SJCRH30 (cell line): Measurements from ENCODE around the gene KRT80. TPM values are rescaled to one million over a fixed set of nuclear protein-coding genes. Genes with fewer than 3 reads are reported as not detected.
A peak's percentile ranks its signal among the peaks of the same experiment; 100 is the strongest.

Experiments
- DNase-seq, 2 experiments: peaks; one replicate each; pipeline ENCODE4 v3.0.0-alpha.2; 2015 to 2020
- H3K27ac ChIP-seq: fragments of 250-450 bp; sonication (Bioruptor Pico); 2 replicates; pipeline ENCODE4 v1.5.1; 2020; ENCODE audit warnings: mild to moderate bottlenecking, moderate library complexity
- H3K27me3 ChIP-seq: fragments of 250-450 bp; sonication (Bioruptor Pico); 2 replicates; pipeline ENCODE4 v1.5.1; 2020; ENCODE audit warnings: mild to moderate bottlenecking, moderate library complexity
- H3K36me3 ChIP-seq: fragments of 250-450 bp; sonication (Bioruptor Pico); 2 replicates; pipeline ENCODE4 v1.5.1; 2020; ENCODE audit warnings: mild to moderate bottlenecking, moderate library complexity
- H3K4me1 ChIP-seq: fragments of 250-450 bp; sonication (Bioruptor Pico); 2 replicates; pipeline ENCODE4 v1.5.1; 2020; ENCODE audit warnings: mild to moderate bottlenecking, moderate library complexity
- H3K4me3 ChIP-seq: fragments of 250-450 bp; sonication (Bioruptor Pico); 2 replicates; pipeline ENCODE4 v1.5.1; 2020; ENCODE audit warnings: mild to moderate bottlenecking, moderate library complexity
- H3K9me3 ChIP-seq: fragments of 250-450 bp; sonication (Bioruptor Pico); replicated peaks from 2 replicates; pipeline ENCODE4 v1.5.1; 2020; ENCODE audit warnings: mild to moderate bottlenecking, moderate library complexity
- total RNA-seq: library from RNA; depleted of rRNA; stranded (reverse); fragments of >200 nt; shearing (Covaris generic); gene quantifications from 2 replicates; pipeline ENCODE4 v1.2.3, GENCODE V29; 2014

Gene KRT80
- total RNA-seq, 1 experiment from 2014 or later = 45.7 TPM

GRCh38 chr12:52200086-52200780 is 8.4 kb upstream of the KRT80 start:
- peaks cover 58% of the 10 kb centered on the region for H3K4me1 ChIP-seq
- peak overlapping the region; percentile 43 for H3K4me3 ChIP-seq
- peak overlapping the region; percentile 89 for H3K27ac ChIP-seq
- H3K36me3 ChIP-seq = no peaks in the 10 kb centered on the region
- H3K9me3 ChIP-seq = no peaks in the 10 kb centered on the region
- H3K27me3 ChIP-seq = no peaks in the 10 kb centered on the region
- peak; percentile 87 to 89 for DNase-seq

GRCh38 chr12:52199294-52199919 is 7.6 kb upstream of the KRT80 start:
- no peaks in the 10 kb centered on the region for H3K36me3 ChIP-seq
- H3K4me3 ChIP-seq = no peak overlapping the region; the same call in 1 of the 2 replicates
- peak overlapping the region; percentile 89 for H3K27ac ChIP-seq
- peaks cover 61% of the 10 kb centered on the region for H3K4me1 ChIP-seq
- no peaks in the 10 kb centered on the region for H3K9me3 ChIP-seq
- DNase-seq = peak in 1 of 2 experiments; percentile 42
- H3K27me3 ChIP-seq = no peaks in the 10 kb centered on the region

GRCh38 chr12:52198454-52199215 is 6.8 kb upstream of the KRT80 start:
- Histone ChIP-seq H3K36me3 (no peaks in the 10 kb centered on the region), H3K27me3 (no peaks in the 10 kb centered on the region), H3K9me3 (no peaks in the 10 kb centered on the region), H3K27ac (peak overlapping the region; percentile 89), H3K4me3 (no peak overlapping the region), H3K4me1 (peaks cover 67% of the 10 kb centered on the region)
- no peak for DNase-seq

GRCh38 chr12:52197371-52198231 is 5.8 kb upstream of the KRT80 start:
- H3K4me1 ChIP-seq = peaks cover 67% of the 10 kb centered on the region

GRCh38 chr12:52195065-52195730 is 3.4 kb upstream of the KRT80 start:
- Histone ChIP-seq H3K9me3 (no peaks in the 10 kb centered on the region), H3K27ac (no peak overlapping the region), H3K27me3 (no peaks in the 10 kb centered on the region), H3K36me3 (no peaks in the 10 kb centered on the region), H3K4me1 (peaks cover 57% of the 10 kb centered on the region), H3K4me3 (no peak overlapping the region)
- DNase-seq = no peak

More at GRCh38 chr12:52197371-52198231, 5.8 kb upstream of the KRT80 start:
- no peaks in the 10 kb centered on the region for H3K36me3 ChIP-seq
- H3K27ac ChIP-seq = no peak overlapping the region
- no peak overlapping the region for H3K4me3 ChIP-seq
- no peaks in the 10 kb centered on the region for H3K9me3 ChIP-seq
- DNase-seq = no peak
- H3K27me3 ChIP-seq = no peaks in the 10 kb centered on the region

- peak in 1 of 2 experiments; percentile 42 for DNase-seq
- no peak overlapping the region; the same call in 1 of the 2 replicates for H3K27ac ChIP-seq
- no peaks in the 10 kb centered on the region for H3K9me3 ChIP-seq
- H3K4me3 ChIP-seq = no peak overlapping the region
- H3K36me3 ChIP-seq = no peaks in the 10 kb centered on the region
- no peaks in the 10 kb centered on the region for H3K27me3 ChIP-seq
- H3K4me1 ChIP-seq = peaks cover 57% of the 10 kb centered on the region
Measured at GRCh38 chr12:52193991-52194390, 2.2 kb upstream of the KRT80 start.

- Histone ChIP-seq H3K9me3 (no peaks in the 10 kb centered on the region), H3K4me1 (peaks cover 57% of the 10 kb centered on the region), H3K36me3 (no peaks in the 10 kb centered on the region), H3K27me3 (no peaks in the 10 kb centered on the region), H3K4me3 (no peak overlapping the region), H3K27ac (peak overlapping the region; percentile 88; the same call in 1 of the 2 replicates)
- DNase-seq = no peak
Measured at GRCh38 chr12:52193532-52193931, 1.7 kb upstream of the KRT80 start.

- peaks cover 77% of the 10 kb centered on the region for H3K4me1 ChIP-seq
- H3K4me3 ChIP-seq = peak overlapping the region; percentile 58
- no peaks in the 10 kb centered on the region for H3K27me3 ChIP-seq
- no peaks in the 10 kb centered on the region for H3K9me3 ChIP-seq
- H3K36me3 ChIP-seq = no peaks in the 10 kb centered on the region; the same call in 1 of the 2 replicates
- DNase-seq = peak; percentile 69 to 71
- peak overlapping the region; percentile 88 for H3K27ac ChIP-seq
Measured at GRCh38 chr12:52190860-52191729, 719 bp downstream of the KRT80 start.

- Histone ChIP-seq H3K9me3 (no peaks in the 10 kb centered on the region), H3K4me3 (peak overlapping the region; percentile 58), H3K27me3 (no peaks in the 10 kb centered on the region), H3K36me3 (peaks cover 10% of the 10 kb centered on the region), H3K4me1 (peaks cover 85% of the 10 kb centered on the region), H3K27ac (peak overlapping the region; percentile 88)
- DNase-seq = peak; percentile 64 to 69
Measured at GRCh38 chr12:52189376-52190174, 2.2 kb downstream of the KRT80 start.

GRCh38 chr12:52188658-52189057 is 3.2 kb downstream of the KRT80 start:
- H3K27me3 ChIP-seq = no peaks in the 10 kb centered on the region
- peaks cover 19% of the 10 kb centered on the region for H3K36me3 ChIP-seq
- DNase-seq = no peak
- H3K4me1 ChIP-seq = peaks cover 85% of the 10 kb centered on the region
- no peak overlapping the region for H3K27ac ChIP-seq
- H3K9me3 ChIP-seq = no peaks in the 10 kb centered on the region
- no peak overlapping the region for H3K4me3 ChIP-seq

- H3K36me3 ChIP-seq = peaks cover 25% of the 10 kb centered on the region
- no peaks in the 10 kb centered on the region for H3K27me3 ChIP-seq
- DNase-seq = no peak
- peaks cover 85% of the 10 kb centered on the region for H3K4me1 ChIP-seq
- H3K27ac ChIP-seq = no peak overlapping the region; the same call in 1 of the 2 replicates
- H3K9me3 ChIP-seq = no peaks in the 10 kb centered on the region
- H3K4me3 ChIP-seq = no peak overlapping the region
Measured at GRCh38 chr12:52187640-52188039, 4.2 kb downstream of the KRT80 start.

GRCh38 chr12:52187206-52187605 is 4.6 kb downstream of the KRT80 start:
- H3K27me3 ChIP-seq = no peaks in the 10 kb centered on the region
- no peak for DNase-seq
- H3K4me1 ChIP-seq = peaks cover 85% of the 10 kb centered on the region
- H3K36me3 ChIP-seq = peaks cover 25% of the 10 kb centered on the region
- H3K9me3 ChIP-seq = no peaks in the 10 kb centered on the region
- H3K27ac ChIP-seq = no peak overlapping the region; the same call in 1 of the 2 replicates
- no peak overlapping the region for H3K4me3 ChIP-seq
